B cell (primary cell): Measurements from ENCODE around the gene ACTL6A. TPM values are rescaled to one million over a fixed set of nuclear protein-coding genes. Genes with fewer than 3 reads are reported as not detected.

Experiments used
- ATAC-seq: fragments of 200-7000 bp; cut with Tn5 transposase; one replicate; pipeline ENCODE4 v1.10.0; 2021; ENCODE audit warnings: low read depth, mild to moderate bottlenecking, moderate number of reproducible peaks, moderate library complexity
- CTCF ChIA-PET: fragments of 350-600 bp; sonication (Branson Sonifier 250); formaldehyde crosslinking; loops from one replicate; lab custom pipeline; 2021; ENCODE audit warnings: antibody characterized with exemption, inconsistent platforms; lab: Charles Lee
- POLR2A ChIA-PET: fragments of 350-600 bp; sonication (Branson Sonifier 250); formaldehyde crosslinking; loops from one replicate; lab custom pipeline; 2021; ENCODE audit warnings: antibody characterized with exemption; lab: Charles Lee
- DNase-seq: peaks from one replicate; pipeline ENCODE4 v3.0.0; 2013
- H2AFZ ChIP-seq: 2 replicates; pipeline ENCODE4 v1.6.1; 2012; ENCODE audit warnings: mild to moderate bottlenecking, low read depth, low read length; ENCODE audit not compliant: insufficient read depth, poor library complexity, severe bottlenecking
- H3K27ac ChIP-seq, 2 donors: 1 replicate in 1 of 2; 2 replicates in 1 of 2; pipeline ENCODE4 v1.5.1; 2012 to 2013; ENCODE audit warnings: low read length in 2 of 2, mild to moderate bottlenecking in 2 of 2, moderate library complexity in 1 of 2
- H3K27me3 ChIP-seq, 4 experiments: fragments of 200-600 bp in 1 of 4; sonication (generic) in 1 of 4; replicated peaks in 1 of 4; 1 replicate in 2 of 4; 2 replicates in 2 of 4; pipeline versions ENCODE4 v1.6.1 to v1.7.0; 2013 to 2016; ENCODE audit warnings: low read length in 3 of 4, mild to moderate bottlenecking in 2 of 4, mixed read lengths in 1 of 4, moderate library complexity in 1 of 4; ENCODE audit not compliant: insufficient read depth in 4 of 4, control insufficient read depth in 3 of 4; ENCODE audit errors: control extremely low read depth in 1 of 4
- H3K36me3 ChIP-seq, 2 experiments: replicated peaks in 1 of 2; 1 replicate in 1 of 2; 2 replicates in 1 of 2; pipeline versions ENCODE4 v1.6.1 to v1.7.1; 2013; ENCODE audit warnings: low read length in 1 of 2; ENCODE audit not compliant: insufficient read depth in 2 of 2, control insufficient read depth in 1 of 2; ENCODE audit errors: control extremely low read depth in 1 of 2, extremely low read depth in 1 of 2
- H3K4me1 ChIP-seq, 2 donors: fragments of 200-600 bp in 1 of 2; sonication (generic) in 1 of 2; 1 replicate in 1 of 2; 2 replicates in 1 of 2; pipeline versions ENCODE4 v1.5.1 to v1.6.1; 2013 to 2017; ENCODE audit warnings: low read length in 2 of 2; ENCODE audit not compliant: control insufficient read depth in 2 of 2, insufficient read depth in 2 of 2
- H3K4me2 ChIP-seq: replicated peaks from 2 replicates; pipeline ENCODE3; 2012; ENCODE audit warnings: mild to moderate bottlenecking, low read depth, low read length; ENCODE audit not compliant: poor library complexity, severe bottlenecking
- H3K4me3 ChIP-seq, 5 experiments: fragments of 200-600 bp in 1 of 5; sonication (generic) in 1 of 5; 1 replicate in 3 of 5; 2 replicates in 2 of 5; pipeline versions ENCODE4 v1.5.1 to v1.7.0; 2011 to 2016; ENCODE audit warnings: low read length in 4 of 5, mild to moderate bottlenecking in 4 of 5, low read depth in 2 of 5, control low read depth in 1 of 5, moderate library complexity in 1 of 5; ENCODE audit not compliant: insufficient read depth in 1 of 5; ENCODE audit errors: control extremely low read depth in 1 of 5, extremely low read depth in 1 of 5
- H3K79me2 ChIP-seq: fragments of 200-600 bp; sonication (generic); one replicate; pipeline ENCODE4 v1.6.0; 2016; ENCODE audit warnings: low read length; ENCODE audit not compliant: control insufficient read depth, insufficient read depth
- H3K9ac ChIP-seq: fragments of 200-600 bp; sonication (generic); 2 replicates; pipeline ENCODE4 v1.6.1; 2017; ENCODE audit warnings: mild to moderate bottlenecking, low read length, moderate library complexity
- H3K9me3 ChIP-seq, 3 donors: one replicate each; pipeline versions ENCODE4 v1.6.1 to v1.7.1; 2013; ENCODE audit warnings: low read length in 2 of 3; ENCODE audit not compliant: control insufficient read depth in 2 of 3, insufficient read depth in 1 of 3; ENCODE audit errors: control extremely low read depth in 1 of 3
- H4K20me1 ChIP-seq: 2 replicates; pipeline ENCODE4 v1.6.0; 2012; ENCODE audit warnings: mild to moderate bottlenecking, low read length; ENCODE audit not compliant: insufficient read depth, control insufficient read depth, poor library complexity, severe bottlenecking
- H3K27ac Mint-ChIP-seq: one replicate; pipeline ENCODE4 v1.8.0; 2021; ENCODE audit warnings: mixed read lengths
- H3K27me3 Mint-ChIP-seq: one replicate; pipeline ENCODE4 v1.8.0; 2021; ENCODE audit warnings: mixed read lengths
- H3K4me1 Mint-ChIP-seq: one replicate; pipeline ENCODE4 v1.8.0; 2021; ENCODE audit warnings: mixed read lengths
- H3K4me3 Mint-ChIP-seq: one replicate; pipeline ENCODE4 v1.8.0; 2021; ENCODE audit warnings: mixed read lengths
- H3K9me3 Mint-ChIP-seq: one replicate; pipeline ENCODE4 v1.8.0; 2022; ENCODE audit warnings: mixed read lengths; ENCODE audit not compliant: insufficient read depth
- CTCF ChIP-seq: fragments of 200-600 bp; IDR thresholded peaks from one replicate; pipeline ENCODE4 v1.8.0; 2022; ENCODE audit warnings: antibody characterized with exemption, mild to moderate bottlenecking
- EZH2 ChIP-seq: IDR thresholded peaks from 2 replicates; pipeline ENCODE4 v1.6.1; 2012; ENCODE audit warnings: borderline replicate concordance, low read depth, mild to moderate bottlenecking, moderate library complexity, low read length; ENCODE audit not compliant: insufficient read depth, poor library complexity, severe bottlenecking
- WGBS: methylation state at CpG from one replicate; pipeline ENCODE4 v1.1.5; 2013; ENCODE audit warnings: missing lambda C conversion rate; ENCODE audit not compliant: insufficient coverage; 5-methylcytosine and 5-hydroxymethylcytosine counted together
- intact Hi-C: fragments of 100-400 bp; cut with micrococcal nuclease; formaldehyde crosslinking; loops from one replicate; pipeline ENCODE4 v1.10.0; 2022
- polyA plus RNA-seq: library from polyadenylated mRNA; depleted of rRNA; stranded (reverse); fragments of >200 nt; gene quantifications from 2 replicates; pipeline ENCODE4 v1.2.3, GENCODE V29; 2012
- total RNA-seq, 2 donors: library from RNA; stranded (reverse); fragments of 120-200 nt in 1 of 2; gene quantifications; 1 replicate in 1 of 2; 2 replicates in 1 of 2; pipeline versions ENCODE4 v1.2.3 to v1.2.4, GENCODE V29; 2013 to 2022

ACTL6A gene
- total and polyA plus RNA-seq, 2 donors (not counting 1 experiment from before 2014, with no cell fraction given) = 26.2 to 48.5 TPM

GRCh38 chr3:179610066-179610465 lies 47.3 kb downstream of the ACTL6A start:
- no peaks in the 10 kb centered on the region for H4K20me1 ChIP-seq
- H3K27ac Mint-ChIP-seq = no peak overlapping the region
- H3K27ac ChIP-seq = no peak overlapping the region
- no peaks in the 10 kb centered on the region for H3K9me3 ChIP-seq
- H3K9me3 Mint-ChIP-seq = no peaks in the 10 kb centered on the region
- H3K4me3 ChIP-seq = no peak overlapping the region
- no peaks in the 10 kb centered on the region for H3K27me3 ChIP-seq
- ChIA-PET POLR2A (no interaction called here), CTCF (interaction anchor here (1.7 kb wide), 1 partner anchor 40 kb away, joined by 6 read pairs; no protein-coding TSS in a partner anchor)
- H3K4me1 ChIP-seq = peaks cover 34% of the 10 kb centered on the region in 2 donors
- no peak overlapping the region for H3K9ac ChIP-seq
- intact Hi-C loops = no loop called here
- no peak for TF ChIP-seq CTCF
- TF ChIP-seq EZH2 = no peak
- no peak for DNase-seq
- H3K4me1 Mint-ChIP-seq = peaks cover 43% of the 10 kb centered on the region
- H3K27me3 Mint-ChIP-seq = no peaks in the 10 kb centered on the region
- H3K4me3 Mint-ChIP-seq = no peak overlapping the region
- H3K36me3 ChIP-seq = no peaks in the 10 kb centered on the region
- no CpG with 5 or more reads among the region's 4 CpGs for WGBS
- H3K79me2 ChIP-seq = peaks cover 69% of the 10 kb centered on the region
- no peak overlapping the region for H2AFZ ChIP-seq
- ATAC-seq = no peak
- H3K4me2 ChIP-seq = no peak overlapping the region

GRCh38 chr3:179613807-179614206 lies 51.1 kb downstream of the ACTL6A start:
- Histone ChIP-seq H3K4me1 (peaks cover 7 to 8% of the 10 kb centered on the region in 2 donors), H3K4me3 (no peak overlapping the region), H3K79me2 (peaks cover 49% of the 10 kb centered on the region), H3K9ac (no peak overlapping the region), H3K4me2 (no peak overlapping the region), H3K36me3 (peaks cover 3 to 10% of the 10 kb centered on the region in 2 experiments), H3K9me3 (no peaks in the 10 kb centered on the region), H3K27me3 (no peaks in the 10 kb centered on the region), H2AFZ (no peak overlapping the region), H4K20me1 (no peaks in the 10 kb centered on the region), H3K27ac (no peak overlapping the region)
- ChIA-PET CTCF (no interaction called here), POLR2A (no interaction called here)
- intact Hi-C loops = no loop called here
- H3K27ac Mint-ChIP-seq = no peak overlapping the region
- no peak for TF ChIP-seq EZH2
- no peak for TF ChIP-seq CTCF
- DNase-seq = no peak
- no peak overlapping the region for H3K4me3 Mint-ChIP-seq
- WGBS = no CpG with 5 or more reads among the region's 2 CpGs
- ATAC-seq = no peak
- H3K9me3 Mint-ChIP-seq = no peaks in the 10 kb centered on the region
- no peaks in the 10 kb centered on the region for H3K27me3 Mint-ChIP-seq
- H3K4me1 Mint-ChIP-seq = peaks cover 17% of the 10 kb centered on the region
